ENCODE measurements around the gene MARCHF11.

The MARCHF11 gene

DNA sequence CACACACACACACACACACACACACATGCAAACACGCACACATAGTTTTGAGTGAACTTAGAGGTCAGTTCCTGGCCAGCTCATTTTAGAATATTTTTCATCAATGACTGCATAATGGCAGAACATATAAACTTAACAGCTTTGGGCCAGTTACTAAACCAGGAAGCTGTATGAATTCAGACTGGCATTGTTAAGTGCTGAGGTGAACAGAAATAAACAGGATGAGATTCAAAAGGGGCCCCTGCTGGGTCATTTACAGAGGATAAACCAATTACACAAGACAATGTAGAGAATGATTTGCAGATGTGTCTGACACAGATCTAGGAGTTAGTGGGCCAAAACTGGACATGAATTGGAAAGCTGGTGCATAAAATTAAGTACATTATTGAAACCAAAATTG lies 44.6 kb downstream of the MARCHF11 start:
- Histone ChIP-seq H3K4me1 (no peaks in the 10 kb centered on the region), H3K9me3 (peaks cover 24% of the 10 kb centered on the region), H4K20me1 (no peaks in the 10 kb centered on the region), H3K4me3 (no peak overlapping the region), H3K4me2 (no peak overlapping the region), H3K36me3 (no peaks in the 10 kb centered on the region), H3K27ac (no peak overlapping the region), H3K27me3 (no peaks in the 10 kb centered on the region), H3K9ac (no peak overlapping the region)
- TF ChIP-seq Cebpa-rat (IDR thresholded peaks at IDR 0.05) = no peak

DNA sequence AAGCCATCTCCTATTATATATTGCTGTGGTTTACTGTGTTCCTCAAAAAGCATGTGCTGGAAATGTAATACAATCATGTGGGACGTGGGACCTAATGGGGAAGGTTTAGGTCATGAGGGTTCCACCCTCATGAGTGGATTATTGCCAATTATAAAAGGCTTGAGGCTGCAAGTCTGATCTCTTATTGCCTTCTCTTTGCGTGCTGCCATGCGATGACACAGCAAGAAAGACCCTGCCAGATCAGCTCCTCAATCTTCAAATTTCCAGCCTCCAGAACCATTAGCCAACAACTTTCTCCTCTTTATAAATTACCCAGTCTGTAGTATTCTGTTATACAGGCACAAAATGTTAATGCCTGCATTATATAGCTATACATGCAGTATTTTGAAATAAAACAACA lies 45.4 kb downstream of the MARCHF11 start:
- Histone ChIP-seq H3K27ac (no peak overlapping the region), H3K4me1 (no peaks in the 10 kb centered on the region), H3K4me2 (no peak overlapping the region)

DNA sequence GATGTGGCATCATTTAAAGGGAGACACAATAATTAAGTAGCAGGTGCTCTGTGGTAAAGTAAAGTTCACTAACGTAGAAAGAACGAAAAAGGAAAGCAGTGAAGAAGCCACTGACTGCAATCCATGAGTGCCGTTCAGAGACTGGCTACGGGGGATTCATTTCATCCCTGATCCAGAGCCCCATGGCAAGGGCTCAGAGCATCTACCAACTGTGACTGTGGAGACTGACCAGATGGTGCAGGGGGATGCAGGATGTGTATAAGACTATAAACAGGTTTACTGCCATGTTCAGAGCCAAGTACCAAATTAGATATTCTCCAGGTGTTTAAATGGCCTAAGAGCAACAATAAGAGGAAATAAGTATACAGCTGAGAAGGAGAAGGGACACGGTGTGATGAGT lies 47.7 kb downstream of the MARCHF11 start:
- Histone ChIP-seq H3K4me2 (no peak overlapping the region), H3K9me3 (no peaks in the 10 kb centered on the region; the same call in 1 of the 2 replicates)

More for the DNA sequence above, 45.4 kb downstream of the MARCHF11 start:
- Histone ChIP-seq H4K20me1 (no peaks in the 10 kb centered on the region), H3K27me3 (no peaks in the 10 kb centered on the region), H3K4me3 (no peak overlapping the region), H3K9ac (no peak overlapping the region), H3K36me3 (no peaks in the 10 kb centered on the region), H3K9me3 (peaks cover 23% of the 10 kb centered on the region)
- no peak for TF ChIP-seq Cebpa-rat (IDR thresholded peaks at IDR 0.05)

DNA sequence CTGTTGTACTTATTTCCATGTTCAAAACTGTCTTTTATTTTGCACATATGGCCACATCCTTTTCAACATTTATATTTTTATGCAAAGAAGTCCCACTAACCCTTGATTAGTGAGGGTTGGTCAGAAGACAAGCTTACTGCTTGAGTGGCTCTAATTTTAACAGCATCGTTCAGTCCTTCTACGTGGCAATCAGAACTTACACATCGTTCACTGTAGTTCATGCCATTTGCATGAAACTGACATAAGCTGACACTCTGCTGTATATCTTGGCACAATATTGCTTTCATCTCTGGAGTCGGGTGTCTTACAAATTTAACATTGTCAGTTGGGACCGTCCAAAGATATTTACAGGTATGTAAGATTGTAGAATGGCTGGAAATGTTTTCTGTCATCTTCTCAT lies 50.6 kb downstream of the MARCHF11 start:
- no peak overlapping the region for H3K27ac ChIP-seq
- H3K4me1 ChIP-seq = no peaks in the 10 kb centered on the region
- no peaks in the 10 kb centered on the region for H4K20me1 ChIP-seq
- no peaks in the 10 kb centered on the region for H3K9me3 ChIP-seq
- no peak overlapping the region for H3K4me2 ChIP-seq
- H3K36me3 ChIP-seq = no peaks in the 10 kb centered on the region
- TF ChIP-seq Cebpa-rat (IDR thresholded peaks at IDR 0.05) = no peak
- no peak overlapping the region for H3K4me3 ChIP-seq
- no peak overlapping the region for H3K9ac ChIP-seq
- H3K27me3 ChIP-seq = no peaks in the 10 kb centered on the region

More for the DNA sequence above, 47.7 kb downstream of the MARCHF11 start:
- Histone ChIP-seq H3K27ac (no peak overlapping the region), H3K9ac (no peak overlapping the region), H3K27me3 (no peaks in the 10 kb centered on the region), H3K36me3 (no peaks in the 10 kb centered on the region), H3K4me3 (no peak overlapping the region), H3K4me1 (no peaks in the 10 kb centered on the region), H4K20me1 (no peaks in the 10 kb centered on the region)
- no peak for TF ChIP-seq Cebpa-rat (IDR thresholded peaks at IDR 0.05)

DNA sequence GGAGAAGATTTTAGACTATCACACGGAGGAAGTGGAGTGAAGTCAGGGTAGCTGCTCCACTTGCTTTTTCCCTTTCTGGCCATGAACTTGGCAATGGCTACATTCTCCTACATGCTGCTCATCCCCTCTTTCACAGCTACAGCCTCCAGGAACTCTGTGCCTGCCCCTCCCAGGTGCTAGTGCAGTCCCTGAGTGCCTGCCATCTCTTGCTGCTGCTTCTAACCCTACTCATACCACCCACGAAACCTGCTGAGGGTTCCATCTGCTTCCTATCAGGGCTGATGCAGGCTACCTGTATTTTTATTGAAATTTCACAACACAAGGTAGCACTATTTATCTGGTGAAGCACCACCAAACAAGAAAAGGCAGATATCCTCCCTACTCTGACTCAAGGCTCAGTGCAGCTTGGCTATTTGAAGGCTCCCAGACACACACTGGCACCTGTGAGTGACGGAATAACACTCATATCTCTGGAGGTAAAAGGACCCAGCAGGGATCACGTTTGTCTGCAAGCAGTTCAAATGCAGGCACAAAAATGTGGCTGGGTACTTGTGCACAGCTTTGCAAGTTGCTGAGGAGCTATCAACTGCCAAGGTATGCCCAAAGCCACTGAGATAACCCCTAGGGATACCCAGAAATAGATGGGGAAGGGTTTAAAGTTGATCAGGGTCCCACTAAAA lies 51.6 kb downstream of the MARCHF11 start:
- H3K27ac ChIP-seq = no peak overlapping the region
- TF ChIP-seq Cebpa-rat (IDR thresholded peaks at IDR 0.05) = no peak

GRCh38 chr5:16120579-16120978 lies 59.0 kb downstream of the MARCHF11 start:
- Histone ChIP-seq H3K27me3 (no peaks in the 10 kb centered on the region), H3K27ac (no peak overlapping the region), H3K4me2 (no peak overlapping the region), H3K9ac (no peak overlapping the region), H3K9me3 (peaks cover 8% of the 10 kb centered on the region; the same call in 1 of the 2 replicates), H3K36me3 (no peaks in the 10 kb centered on the region), H4K20me1 (no peaks in the 10 kb centered on the region), H3K4me3 (no peak overlapping the region), H3K4me1 (no peaks in the 10 kb centered on the region)
- no peak for TF ChIP-seq Cebpa-rat (IDR thresholded peaks at IDR 0.05)

More for the DNA sequence above, 51.6 kb downstream of the MARCHF11 start:
- Histone ChIP-seq H3K4me2 (no peak overlapping the region), H3K36me3 (no peaks in the 10 kb centered on the region), H3K9ac (no peak overlapping the region), H3K9me3 (no peaks in the 10 kb centered on the region), H4K20me1 (no peaks in the 10 kb centered on the region), H3K27me3 (no peaks in the 10 kb centered on the region), H3K4me3 (no peak overlapping the region), H3K4me1 (no peaks in the 10 kb centered on the region)

DNA sequence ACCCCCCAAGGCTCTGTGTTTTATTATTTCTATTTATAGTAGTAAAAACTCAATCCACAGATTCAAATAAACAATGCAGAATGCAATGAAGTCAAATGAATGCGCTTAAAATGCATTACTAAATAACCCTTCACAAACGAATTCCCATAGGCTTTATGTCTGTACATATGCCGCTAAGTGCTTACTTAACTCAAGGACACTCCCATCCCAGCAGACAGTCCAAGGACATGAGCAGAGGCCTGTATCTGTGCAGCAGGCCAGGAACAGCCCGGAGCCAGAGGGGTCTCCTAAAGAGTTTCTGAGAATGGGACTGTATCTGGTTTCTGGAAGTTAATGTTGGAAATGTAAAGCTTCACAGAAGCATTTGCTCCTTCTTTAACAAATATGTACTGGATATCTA lies 59.8 kb downstream of the MARCHF11 start:
- Histone ChIP-seq H3K4me1 (no peaks in the 10 kb centered on the region), H3K4me2 (no peak overlapping the region), H3K27me3 (no peaks in the 10 kb centered on the region), H3K4me3 (no peak overlapping the region), H4K20me1 (no peaks in the 10 kb centered on the region), H3K9me3 (peaks cover 8% of the 10 kb centered on the region; the same call in 1 of the 2 replicates), H3K9ac (no peak overlapping the region), H3K36me3 (no peaks in the 10 kb centered on the region), H3K27ac (no peak overlapping the region)
- no peak for TF ChIP-seq Cebpa-rat (IDR thresholded peaks at IDR 0.05)

GRCh38 chr5:16115140-16115539 lies 64.5 kb downstream of the MARCHF11 start:
- H4K20me1 ChIP-seq = no peaks in the 10 kb centered on the region
- H3K27ac ChIP-seq = no peak overlapping the region
- no peak overlapping the region for H3K4me3 ChIP-seq
- no peaks in the 10 kb centered on the region for H3K27me3 ChIP-seq
- H3K4me1 ChIP-seq = no peaks in the 10 kb centered on the region
- no peak for TF ChIP-seq Cebpa-rat (IDR thresholded peaks at IDR 0.05)
- no peak overlapping the region for H3K4me2 ChIP-seq
- no peaks in the 10 kb centered on the region for H3K36me3 ChIP-seq
- no peak overlapping the region for H3K9ac ChIP-seq
- peaks cover 9% of the 10 kb centered on the region for H3K9me3 ChIP-seq

- Histone ChIP-seq H4K20me1 (no peaks in the 10 kb centered on the region), H3K36me3 (no peaks in the 10 kb centered on the region), H3K4me1 (no peaks in the 10 kb centered on the region), H3K27ac (no peak overlapping the region), H3K9ac (no peak overlapping the region), H3K9me3 (peaks cover 9% of the 10 kb centered on the region), H3K4me2 (no peak overlapping the region), H3K4me3 (no peak overlapping the region), H3K27me3 (no peaks in the 10 kb centered on the region)
- TF ChIP-seq Cebpa-rat (IDR thresholded peaks at IDR 0.05) = no peak
Measured at GRCh38 chr5:16108418-16108817, 71.2 kb downstream of the MARCHF11 start.

DNA sequence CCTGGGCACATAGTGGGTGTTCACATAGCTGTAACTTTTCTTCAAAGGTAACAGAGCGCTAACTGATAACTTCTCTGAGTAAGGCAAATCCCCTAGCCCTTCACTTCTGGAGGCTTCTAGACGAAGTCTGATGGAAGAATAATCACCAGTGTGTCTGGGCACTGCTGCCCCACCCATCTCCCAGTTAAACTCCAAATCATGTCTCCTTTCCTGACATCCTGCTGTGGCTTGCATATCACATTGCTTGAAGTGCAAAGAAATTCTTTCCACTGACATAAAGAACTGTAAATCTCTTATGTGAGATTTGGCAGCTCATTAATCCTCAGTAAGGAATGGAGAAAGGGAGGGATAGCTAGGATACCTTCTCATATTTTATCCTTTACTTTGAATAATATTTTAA lies 74.6 kb downstream of the MARCHF11 start:
- H3K27me3 ChIP-seq = no peaks in the 10 kb centered on the region
- H3K4me3 ChIP-seq = no peak overlapping the region
- H3K36me3 ChIP-seq = no peaks in the 10 kb centered on the region
- no peak overlapping the region for H3K27ac ChIP-seq
- no peak for TF ChIP-seq Cebpa-rat (IDR thresholded peaks at IDR 0.05)
- no peak overlapping the region for H3K9ac ChIP-seq
- no peaks in the 10 kb centered on the region for H4K20me1 ChIP-seq
- peaks cover 5% of the 10 kb centered on the region; the same call in 1 of the 2 replicates for H3K9me3 ChIP-seq
- no peaks in the 10 kb centered on the region for H3K4me1 ChIP-seq
- no peak overlapping the region for H3K4me2 ChIP-seq

GRCh38 chr5:16095612-16096011 lies 84.0 kb downstream of the MARCHF11 start:
- no peaks in the 10 kb centered on the region for H3K4me1 ChIP-seq
- H3K9ac ChIP-seq = no peak overlapping the region
- H3K4me2 ChIP-seq = no peak overlapping the region
- H3K27ac ChIP-seq = no peak overlapping the region
- H3K4me3 ChIP-seq = no peak overlapping the region
- H3K36me3 ChIP-seq = no peaks in the 10 kb centered on the region
- H3K27me3 ChIP-seq = no peaks in the 10 kb centered on the region
- TF ChIP-seq Cebpa-rat (IDR thresholded peaks at IDR 0.05) = no peak
- H4K20me1 ChIP-seq = no peaks in the 10 kb centered on the region
- no peaks in the 10 kb centered on the region for H3K9me3 ChIP-seq

All from BLaER1 (cell line).